ENCODE measurements around the gene ALKBH5. TPM values are rescaled to one million over a fixed set of nuclear protein-coding genes. Genes with fewer than 3 reads are reported as not detected.
A peak's percentile ranks its signal among the peaks of the same experiment; 100 is the strongest.

ALKBH5 gene
- total and polyA plus RNA-seq, 10 of the 15 experiments (the other 5 are each of a cell fraction or from before 2014, with no cell fraction given), result 13.7 to 99.9 (median 52.4) TPM

GRCh38 chr17:18146259-18146658, 37.4 kb upstream of the ALKBH5 start:
- intact Hi-C loops (cut with micrococcal nuclease; ENCODE audit: unreplicated experiment), result no loop called here
- Histone ChIP-seq H3K9me3 (replicated peaks; ENCODE audit: control insufficient read depth, insufficient read depth, low read length) (no peaks in the 10 kb centered on the region), H3K27ac (ENCODE audit: control insufficient read depth, insufficient read depth) (no peak overlapping the region), H3K4me3 (no peak overlapping the region), H3K36me3 (ENCODE audit: control insufficient read depth in 2 of 2, insufficient read depth in 2 of 2, low read length in 1 of 2) (no peaks in the 10 kb centered on the region), H2AFZ (ENCODE audit: control insufficient read depth, low read depth, low read length) (no peak overlapping the region), H3K4me1 (ENCODE audit: control insufficient read depth, insufficient read depth, low read length) (no peaks in the 10 kb centered on the region), H3K9ac (ENCODE audit: control insufficient read depth, insufficient read depth, low read length) (no peak overlapping the region), H3K27me3 (replicated peaks in 1 of 2; ENCODE audit: control insufficient read depth in 2 of 2, insufficient read depth in 2 of 2, low read length in 1 of 2) (no peaks in the 10 kb centered on the region), H3K4me2 (ENCODE audit: control insufficient read depth, insufficient read depth) (no peak overlapping the region), H3K79me2 (ENCODE audit: control insufficient read depth, insufficient read depth, low read length) (no peaks in the 10 kb centered on the region), H4K20me1 (ENCODE audit: control insufficient read depth, insufficient read depth) (no peaks in the 10 kb centered on the region)
- FAIRE-seq (no peak), DNase-seq (ENCODE audit: low read depth, low spot score) (no peak), ATAC-seq (no peak)
- no TSS peak for BruUV-seq (replicated peaks)
- in situ Hi-C loops (cut with MboI), result no loop called here
- SMC1A ChIA-PET (ENCODE audit: uncharacterized antibody, unreplicated experiment), result interaction anchor here (1.5 kb wide), 1 partner anchor 25 kb away, joined by 3 read pairs; no protein-coding TSS in a partner anchor
- TF ChIP-seq SMARCA5 (IDR thresholded peaks at IDR 0.05) (peak; percentile 34; the same call in 1 of the 2 replicates), EGR1 (IDR thresholded peaks at IDR 0.05; ENCODE audit: borderline replicate concordance in 1 of 2, low read depth in 2 of 2, low read length in 2 of 2) (no peak)
- POLR2A ChIA-PET, result no interaction called here
- 68% methylated on average over 2 of the region's 2 CpGs for WGBS (ENCODE audit: insufficient coverage, insufficient replicate concordance, low lambda C conversion rate, missing lambda C conversion rate)
- RAD21 ChIA-PET (ENCODE audit: unreplicated experiment), result interaction anchor here (2.7 kb wide), 1 partner anchor 37 kb away, joined by 10 read pairs; the partner anchor contains the start of gene ALKBH5
- CTCF ChIA-PET, result interaction anchor here (1.4 kb wide), 1 partner anchor 12 kb away, joined by 3 read pairs; no protein-coding TSS in a partner anchor

GRCh38 chr17:18146980-18147379, 36.6 kb upstream of the ALKBH5 start:
- no TSS peak for BruUV-seq (replicated peaks)

More at GRCh38 chr17:18146980-18147379, 36.6 kb upstream of the ALKBH5 start:
- no peak overlapping the region for H3K9ac ChIP-seq (ENCODE audit: control insufficient read depth, insufficient read depth, low read length)
- H3K36me3 ChIP-seq (ENCODE audit: control insufficient read depth in 2 of 2, insufficient read depth in 2 of 2, low read length in 1 of 2), result no peaks in the 10 kb centered on the region
- no peaks in the 10 kb centered on the region for H3K4me1 ChIP-seq (ENCODE audit: control insufficient read depth, insufficient read depth, low read length)
- no peak for DNase-seq (ENCODE audit: low read depth, low spot score)
- no peaks in the 10 kb centered on the region for H3K79me2 ChIP-seq (ENCODE audit: control insufficient read depth, insufficient read depth, low read length)
- ATAC-seq, result peak; percentile 20; the same call in 2 of the 3 replicates
- ChIA-PET CTCF (interaction anchor here (0.6 to 1.4 kb wide), 3 partner anchors 11 to 483 kb away, joined by 3 read pairs; no protein-coding TSS in a partner anchor), RAD21 (ENCODE audit: unreplicated experiment) (interaction anchor here (1.2 kb wide), 1 partner anchor 36 kb away, joined by 3 read pairs; no protein-coding TSS in a partner anchor), POLR2A (no interaction called here), SMC1A (ENCODE audit: uncharacterized antibody, unreplicated experiment) (interaction anchor here (1.2 kb wide), 1 partner anchor 15 kb away, joined by 5 read pairs; no protein-coding TSS in a partner anchor)
- FAIRE-seq, result no peak
- H3K27ac ChIP-seq (ENCODE audit: control insufficient read depth, insufficient read depth), result no peak overlapping the region
- H2AFZ ChIP-seq (ENCODE audit: control insufficient read depth, low read depth, low read length), result no peak overlapping the region
- intact Hi-C loops (cut with micrococcal nuclease; ENCODE audit: unreplicated experiment) (no loop called here), in situ Hi-C loops (cut with MboI) (no loop called here)
- H3K27me3 ChIP-seq (replicated peaks in 1 of 2; ENCODE audit: control insufficient read depth in 2 of 2, insufficient read depth in 2 of 2, low read length in 1 of 2), result no peaks in the 10 kb centered on the region
- no peak for TF ChIP-seq CEBPZ (IDR thresholded peaks at IDR 0.05; ENCODE audit: low read depth, low read length)
- no peak for TF ChIP-seq BCL3 (IDR thresholded peaks at IDR 0.05; ENCODE audit: borderline replicate concordance, insufficient read depth, low read depth, low read length, poor library complexity, severe bottlenecking)
- no peak for TF ChIP-seq KAT2A (conservative IDR thresholded peaks at IDR 0.05; ENCODE audit: control insufficient read depth, low read depth, low read length)
- no peak for TF ChIP-seq SMC3 (IDR thresholded peaks at IDR 0.05; ENCODE audit: borderline replicate concordance, low read length)
- TF ChIP-seq MYC (IDR thresholded peaks at IDR 0.05; ENCODE audit: insufficient read depth, insufficient read length, insufficient replicate concordance, low read length, severe bottlenecking), result no peak
- TF ChIP-seq NFXL1 (IDR thresholded peaks at IDR 0.05; ENCODE audit: borderline replicate concordance), result peak; percentile 82
- no peak for TF ChIP-seq LARP7 (IDR thresholded peaks at IDR 0.05)
- TF ChIP-seq SMARCA5 (IDR thresholded peaks at IDR 0.05), result peak; percentile 71; the same call in 1 of the 2 replicates
- WGBS (ENCODE audit: insufficient coverage, insufficient replicate concordance, low lambda C conversion rate, missing lambda C conversion rate), result 35% methylated on average over 3 of the region's 3 CpGs
- H3K9me3 ChIP-seq (replicated peaks; ENCODE audit: control insufficient read depth, insufficient read depth, low read length), result no peaks in the 10 kb centered on the region
- no peak overlapping the region for H3K4me2 ChIP-seq (ENCODE audit: control insufficient read depth, insufficient read depth)
- H3K4me3 ChIP-seq, result no peak overlapping the region
- H4K20me1 ChIP-seq (ENCODE audit: control insufficient read depth, insufficient read depth), result no peaks in the 10 kb centered on the region

Measured in GM12878 (cell line).